Right lobe of liver (tissue), 6 donors: ENCODE data around the gene CC2D2B. TPM values are rescaled to one million over a fixed set of nuclear protein-coding genes. Genes with fewer than 3 reads are reported as not detected.
"Not testable (repeated sequence)": the region's sequence is repeated elsewhere in the genome, so short reads cannot be mapped to it uniquely, and the experiment has no call there.

Source experiments
- ATAC-seq, 4 donors: fragments of 200-7000 bp; cut with Tn5 transposase; one replicate each; pipeline ENCODE4 v1.9.1; 2020; ENCODE audit warnings: mild to moderate bottlenecking in 4 of 4, moderate library complexity in 4 of 4
- DNase-seq, 3 donors: peaks; one replicate each; pipeline ENCODE4 v3.0.0-alpha.2; 2020
- H3K27ac ChIP-seq, 3 donors: fragments of 200-600 bp; one replicate each; pipeline ENCODE4 v1.8.0; 2022
- H3K27me3 ChIP-seq, 2 donors: fragments of 200-600 bp; one replicate each; pipeline ENCODE4 v1.8.0; 2022
- H3K36me3 ChIP-seq, 4 donors: fragments of 200-600 bp; sonication (generic) in 1 of 4; one replicate each; pipeline versions ENCODE4 v1.5.1 to v1.8.0; 2017 to 2022; ENCODE audit warnings: control low read depth in 1 of 4
- H3K4me1 ChIP-seq, 4 donors: fragments of 200-600 bp; sonication (generic) in 1 of 4; one replicate each; pipeline versions ENCODE4 v1.5.1 to v1.8.0; 2017 to 2022; ENCODE audit warnings: control low read depth in 1 of 4
- H3K4me3 ChIP-seq, 3 donors: fragments of 200-600 bp; one replicate each; pipeline ENCODE4 v1.8.0; 2022
- H3K9me3 ChIP-seq, 4 donors: fragments of 200-600 bp; sonication (generic) in 1 of 4; one replicate each; pipeline versions ENCODE4 v1.5.1 to v1.8.0; 2017 to 2022; ENCODE audit warnings: control low read depth in 1 of 4
- CTCF ChIP-seq, 4 donors: fragments of 200-600 bp in 3 of 4; fragments of 450-650 bp in 1 of 4; IDR thresholded peaks; one replicate each; pipeline versions ENCODE4 v1.5.1 to v1.8.0; 2016 to 2022; ENCODE audit warnings: antibody characterized with exemption in 4 of 4, mild to moderate bottlenecking in 2 of 4
- POLR2A ChIP-seq: fragments of 450-650 bp; IDR thresholded peaks from one replicate; pipeline ENCODE4 v1.6.1; 2017; ENCODE audit warnings: antibody characterized with exemption, mild to moderate bottlenecking
- WGBS: methylation state at CpG from one replicate; pipeline ENCODE4 v1.1.6; 2018; ENCODE audit warnings: low coverage, low lambda C conversion rate; ENCODE audit not compliant: insufficient coverage; ENCODE audit errors: missing lambda C conversion rate; 5-methylcytosine and 5-hydroxymethylcytosine counted together
- intact Hi-C, 2 donors: fragments of 100-400 bp; cut with DNase I; formaldehyde crosslinking; loops; one replicate each; pipeline versions ENCODE4 v1.11.2 to v1.14.1; 2022
- total RNA-seq, 6 experiments: library from RNA; depleted of rRNA in 2 of 6; stranded (reverse); fragments of >200 nt in 2 of 6; fragmentation: NEBNext Ultra II Directional in 3 of 6; extraction: Animal tissue kit (Norgen Biotek cat#: 25700) in 3 of 6; gene quantifications; one replicate each; pipeline versions ENCODE4 v1.1.0 to v1.2.4, GENCODE V29; 2016 to 2023
- donor health status: DM: no; HTN: yes; CAD: no.
- donor health status: DM: no; HTN: no; CAD: no.
- donor health status: DM: no; HTN: no; CAD: no.
- donor health status: DM: no; HTN: yes; CAD: no.
- donor health status: DM: no; HTN: yes; CAD: no.

CC2D2B gene
- total RNA-seq, 6 experiments from 2014 or later, result 0.10 to 0.86 (median 0.27) TPM; not detected in 2

DNA sequence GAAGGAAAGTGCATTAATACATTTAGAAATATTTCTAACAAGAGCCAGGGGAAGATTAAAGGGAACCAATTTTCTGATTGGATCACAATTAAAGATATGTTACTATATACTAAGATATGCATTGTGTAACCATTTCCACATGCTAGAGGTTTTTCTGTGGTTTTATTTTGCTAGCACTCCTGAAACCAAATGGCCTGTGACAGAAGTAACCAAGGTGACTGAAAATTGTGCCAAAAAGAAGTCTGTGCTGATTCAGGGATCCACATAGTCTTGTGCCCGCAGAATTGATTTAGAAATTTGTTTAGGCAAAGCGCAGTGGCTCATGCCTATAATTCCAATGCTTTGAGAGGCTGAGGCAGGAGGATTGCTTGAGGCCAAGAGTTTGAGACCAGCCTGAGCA is 1.8 kb downstream of the CC2D2B start:
- Histone ChIP-seq H3K27me3 (no peaks in the 10 kb centered on the region), H3K9me3 (no peaks in the 10 kb centered on the region), H3K27ac (no peak overlapping the region), H3K36me3 (no peaks in the 10 kb centered on the region), H3K4me1 (peaks cover 0 to 2% (median 0%) of the 10 kb centered on the region in 4 donors), H3K4me3 (no peak overlapping the region)
- ATAC-seq, result no peak
- no peak for DNase-seq
- WGBS, result 100% methylated on average over 2 of the region's 2 CpGs
- no peak for TF ChIP-seq CTCF (IDR thresholded peaks at IDR 0.05)
- TF ChIP-seq POLR2A, result no peak
- intact Hi-C loops, result no loop called here

GRCh38 chr10:95916039-95916438 is 8.3 kb downstream of the CC2D2B start:
- H3K27me3 ChIP-seq, H3K4me1 ChIP-seq, H3K36me3 ChIP-seq, H3K27ac ChIP-seq, H3K9me3 ChIP-seq, ATAC-seq, DNase-seq, intact Hi-C loops, H3K4me3 ChIP-seq: not testable (repeated sequence)

DNA sequence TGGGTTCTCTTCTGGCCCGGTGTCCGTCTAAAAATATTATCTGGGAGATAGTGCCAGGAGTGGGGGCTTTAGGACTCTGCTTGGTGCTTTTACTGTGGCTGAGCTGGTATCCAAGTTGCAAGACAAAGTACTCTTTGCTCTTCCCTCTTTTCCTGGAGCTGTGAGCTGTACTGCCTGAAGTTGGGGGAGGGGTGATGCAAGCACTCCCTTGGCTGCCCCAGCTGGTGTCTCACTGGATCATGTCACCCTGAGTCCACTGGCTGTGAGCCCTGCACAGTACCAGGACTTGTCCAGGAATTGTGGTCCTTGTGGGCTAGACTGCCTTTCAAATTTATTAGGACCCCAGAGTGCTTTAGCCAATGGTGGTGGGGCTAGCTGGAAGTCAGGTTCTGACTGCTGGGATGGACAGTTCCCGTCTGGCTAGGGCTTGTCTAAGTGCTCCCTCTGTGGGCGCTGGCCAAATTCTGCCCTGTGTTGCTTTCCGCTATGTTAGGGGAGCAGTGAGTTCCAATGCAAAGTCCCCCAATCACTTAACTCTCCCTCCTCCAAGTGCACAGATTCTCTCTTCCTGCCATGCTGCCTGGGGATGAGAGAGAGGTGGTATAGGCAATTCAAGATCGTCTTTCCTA is 13.1 kb downstream of the CC2D2B start:
- 90% methylated on average over 3 of the region's 6 CpGs for WGBS
- DNase-seq, result no peak
- no peaks in the 10 kb centered on the region for H3K36me3 ChIP-seq
- intact Hi-C loops, result no loop called here
- H3K27me3 ChIP-seq, result no peaks in the 10 kb centered on the region
- no peak for ATAC-seq
- H3K9me3 ChIP-seq, result no peaks in the 10 kb centered on the region
- H3K27ac ChIP-seq, result no peak overlapping the region
- TF ChIP-seq CTCF (IDR thresholded peaks at IDR 0.05), result no peak
- TF ChIP-seq POLR2A, result no peak
- no peak overlapping the region for H3K4me3 ChIP-seq
- H3K4me1 ChIP-seq, result no peaks in the 10 kb centered on the region

GRCh38 chr10:95925033-95925432 is 17.3 kb downstream of the CC2D2B start:
- H3K27ac ChIP-seq, result no peak overlapping the region
- H3K4me1 ChIP-seq, result no peaks in the 10 kb centered on the region
- H3K4me3 ChIP-seq, result no peak overlapping the region
- TF ChIP-seq POLR2A (no peak), CTCF (IDR thresholded peaks at IDR 0.05) (no peak)
- no peaks in the 10 kb centered on the region for H3K9me3 ChIP-seq
- DNase-seq (no peak), ATAC-seq (no peak)
- 42% methylated on average over 3 of the region's 3 CpGs for WGBS
- intact Hi-C loops, result no loop called here
- no peaks in the 10 kb centered on the region for H3K27me3 ChIP-seq
- no peaks in the 10 kb centered on the region for H3K36me3 ChIP-seq

DNA sequence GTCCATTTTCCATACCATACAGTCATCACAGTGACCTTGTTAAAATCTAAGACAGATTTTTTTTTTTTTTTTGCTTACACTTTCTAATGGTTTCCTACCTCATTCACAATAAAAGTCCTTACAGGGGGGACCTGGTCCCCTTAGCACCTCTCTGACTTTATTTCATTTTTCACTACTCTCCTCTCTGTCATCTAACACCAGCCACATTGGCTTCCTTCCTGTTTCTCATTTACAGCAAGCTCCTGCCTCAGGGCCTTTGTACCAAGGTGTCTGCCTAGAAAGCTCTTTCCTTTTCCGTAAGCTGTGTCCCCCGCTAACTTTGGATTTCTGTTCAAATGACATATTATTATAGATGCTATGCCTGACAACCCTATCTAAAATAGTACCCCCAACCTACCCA is 27.7 kb downstream of the CC2D2B start:
- no peaks in the 10 kb centered on the region for H3K9me3 ChIP-seq
- H3K36me3 ChIP-seq, result no peaks in the 10 kb centered on the region
- intact Hi-C loops, result no loop called here
- no peak overlapping the region for H3K27ac ChIP-seq
- DNase-seq (no peak), ATAC-seq (no peak)
- TF ChIP-seq POLR2A (no peak), CTCF (IDR thresholded peaks at IDR 0.05) (no peak)
- H3K27me3 ChIP-seq, result no peaks in the 10 kb centered on the region
- WGBS, result 83% methylated on average over 2 of the region's 2 CpGs
- no peak overlapping the region for H3K4me3 ChIP-seq
- no peaks in the 10 kb centered on the region for H3K4me1 ChIP-seq
